ENCODE data around the gene VPS52. TPM values are rescaled to one million over a fixed set of nuclear protein-coding genes. Genes with fewer than 3 reads are reported as not detected.

VPS52 gene
- total RNA-seq, 1 experiment from 2014 or later: 47.1 TPM

- no peak overlapping the region for H4K5ac ChIP-seq (ENCODE audit: insufficient read length, low read depth, low read length)
- Mint-ChIP-seq H3K9me3 (no peaks in the 10 kb centered on the region), H3K36me3 (ENCODE audit: insufficient read depth in 1 of 3, low read depth in 3 of 3) (peaks cover 2 to 12% (median 5%) of the 10 kb centered on the region in 3 experiments; a peak in 5 of 7 replicates), H3K27me3 (ENCODE audit: low read depth) (no peaks in the 10 kb centered on the region; the same call in 1 of the 2 replicates), H3K4me1 (no peaks in the 10 kb centered on the region), H3K4me3 (no peak overlapping the region; a peak in 1 of 5 replicates), H3K27ac (no peak overlapping the region)
- no peak overlapping the region for H2BK12ac ChIP-seq (ENCODE audit: insufficient read length, low read depth, low read length)
- no peak overlapping the region for H2BK5ac ChIP-seq (ENCODE audit: insufficient read length, low read length)
- no peak overlapping the region for H3K14ac ChIP-seq (ENCODE audit: insufficient read depth, low read length)
- H3K18ac ChIP-seq (ENCODE audit: insufficient read length, low read depth, low read length): no peak overlapping the region
- H4K8ac ChIP-seq (replicated peaks; ENCODE audit: insufficient read length, low read depth, low read length): no peak overlapping the region
- WGBS (ENCODE audit: extremely low coverage, insufficient read length, low lambda C conversion rate): no CpG with 5 or more reads among the region's 4 CpGs
- H3K27ac ChIP-seq (ENCODE audit: insufficient read length, low read depth, low read length): no peak overlapping the region
- H3K27me3 ChIP-seq (ENCODE audit: insufficient read depth, low read length): no peaks in the 10 kb centered on the region
- H2BK15ac ChIP-seq (ENCODE audit: low read depth, low read length): no peak overlapping the region
- no peak overlapping the region for H3K4ac ChIP-seq (ENCODE audit: low read depth, low read length)
- H2AK5ac ChIP-seq (ENCODE audit: insufficient read length, low read length): no peak overlapping the region
- H3K9ac ChIP-seq (ENCODE audit: extremely low read depth, insufficient read length, low read length): no peak overlapping the region
- H4K91ac ChIP-seq (ENCODE audit: insufficient read length, low read depth, low read length): no peak overlapping the region
- H3K4me2 ChIP-seq (ENCODE audit: insufficient read depth, insufficient read length, low read length): no peak overlapping the region
- TF ChIP-seq CTCF (conservative IDR thresholded peaks at IDR 0.05): no peak
- peaks cover 3% of the 10 kb centered on the region; the same call in 1 of the 2 replicates for H3K79me2 ChIP-seq (ENCODE audit: insufficient read depth, low read length)
- H3K4me1 ChIP-seq (ENCODE audit: insufficient read depth, low read length): no peaks in the 10 kb centered on the region
- no peaks in the 10 kb centered on the region for H4K20me1 ChIP-seq (ENCODE audit: control insufficient read depth, insufficient read depth, insufficient read length)
- H3K23ac ChIP-seq (ENCODE audit: insufficient read length, low read depth, low read length): no peak overlapping the region
- DNase-seq: no peak
- H2BK120ac ChIP-seq (ENCODE audit: low read depth, low read length, poor library complexity, severe bottlenecking): no peak overlapping the region
- H3T11ph ChIP-seq (ENCODE audit: low read length): no peak overlapping the region
- H2BK20ac ChIP-seq (ENCODE audit: low read depth, low read length, poor library complexity, severe bottlenecking): no peak overlapping the region
- H3K56ac ChIP-seq (ENCODE audit: insufficient read length, low read depth, low read length): no peak overlapping the region
- H3K9me3 ChIP-seq (ENCODE audit: control insufficient read depth, low read depth, low read length): no peaks in the 10 kb centered on the region
- no peak overlapping the region for H2AFZ ChIP-seq (ENCODE audit: low read length)
- no peaks in the 10 kb centered on the region for H3K23me2 ChIP-seq (ENCODE audit: insufficient read length, low read depth, low read length, poor library complexity, severe bottlenecking)
- no peaks in the 10 kb centered on the region for H3K79me1 ChIP-seq (ENCODE audit: insufficient read depth, low read depth, low read length, poor library complexity, severe bottlenecking)
Measured at GRCh38 chr6:33306356-33306755, 34.7 kb upstream of the VPS52 start.
